ENCODE data around the gene CCND3. TPM values are rescaled to one million over a fixed set of nuclear protein-coding genes. Genes with fewer than 3 reads are reported as not detected.

The CCND3 gene
- total and polyA plus RNA-seq, 2 of the 13 experiments (the other 11 are each of a cell fraction or from before 2014, with no cell fraction given), result 4.3 to 7.2 TPM

GRCh38 chr6:41940759-41941279 is 789 bp downstream of the CCND3 start (continued):
- TF ChIP-seq ZNF281 (CRISPR knock-in tag; IDR thresholded peaks at IDR 0.05; ENCODE audit: borderline replicate concordance) (no peak), HDAC6 (IDR thresholded peaks at IDR 0.05; ENCODE audit: low read depth, low read length) (no peak), HHEX (CRISPR knock-in tag; IDR thresholded peaks at IDR 0.05) (no peak), ZNF503 (CRISPR knock-in tag; IDR thresholded peaks at IDR 0.05) (no peak), HMGXB4 (CRISPR knock-in tag; IDR thresholded peaks at IDR 0.05; ENCODE audit: borderline replicate concordance in 1 of 2, low read depth in 1 of 2) (peak in 1 of 2 experiments; percentile 25; a peak in 2 of 4 replicates), ZNF317 (CRISPR knock-in tag; IDR thresholded peaks at IDR 0.05) (no peak), ZNF17 (CRISPR knock-in tag; IDR thresholded peaks at IDR 0.05) (no peak), ZFP36L2 (CRISPR knock-in tag; IDR thresholded peaks at IDR 0.05) (no peak), ATM (IDR thresholded peaks at IDR 0.05; ENCODE audit: borderline replicate concordance) (no peak), ATF6 (CRISPR knock-in tag; conservative IDR thresholded peaks at IDR 0.05) (no peak), PRDM4 (CRISPR knock-in tag; IDR thresholded peaks at IDR 0.05; ENCODE audit: borderline replicate concordance) (no peak), HOXA7 (CRISPR knock-in tag; IDR thresholded peaks at IDR 0.05) (no peak), ZNF790 (CRISPR knock-in tag; IDR thresholded peaks at IDR 0.05; ENCODE audit: borderline replicate concordance) (no peak), SALL1 (CRISPR knock-in tag; IDR thresholded peaks at IDR 0.05) (no peak), ZNF629 (CRISPR knock-in tag; conservative IDR thresholded peaks at IDR 0.05) (no peak), ZFP37 (CRISPR knock-in tag; IDR thresholded peaks at IDR 0.05; ENCODE audit: borderline replicate concordance) (no peak), GMEB2 (CRISPR knock-in tag; IDR thresholded peaks at IDR 0.05; ENCODE audit: low read depth) (no peak)
